Activated CD8-positive, alpha-beta T cell treated with anti-CD3 and anti-CD28 coated beads for 36 hours (primary cell): Measurements from ENCODE around the gene TLCD4. TPM values are rescaled to one million over a fixed set of nuclear protein-coding genes. Genes with fewer than 3 reads are reported as not detected.

Experiments used
- ATAC-seq: fragments of 200-7000 bp; cut with Tn5 transposase; one replicate; pipeline ENCODE4 v1.10.0; 2021; ENCODE audit warnings: mild to moderate bottlenecking, moderate library complexity
- CTCF ChIA-PET: fragments of 350-600 bp; sonication (Branson Sonifier 250); formaldehyde crosslinking; loops from one replicate; lab custom pipeline; 2021; ENCODE audit warnings: antibody characterized with exemption; lab: Charles Lee
- POLR2A ChIA-PET: fragments of 350-600 bp; sonication (Branson Sonifier 250); formaldehyde crosslinking; loops from one replicate; lab custom pipeline; 2021; ENCODE audit warnings: antibody characterized with exemption; lab: Charles Lee
- DNase-seq: peaks from one replicate; pipeline ENCODE4 v3.0.0-alpha.2; 2020
- H3K27ac Mint-ChIP-seq: one replicate; pipeline ENCODE4 v1.8.0; 2021; ENCODE audit warnings: mild to moderate bottlenecking, mixed read lengths
- H3K27me3 Mint-ChIP-seq: one replicate; pipeline ENCODE4 v1.8.0; 2021; ENCODE audit warnings: mixed read lengths
- H3K36me3 Mint-ChIP-seq: one replicate; pipeline ENCODE4 v1.8.0; 2021; ENCODE audit warnings: low read depth, mixed read lengths
- H3K4me1 Mint-ChIP-seq: one replicate; pipeline ENCODE4 v1.8.0; 2021; ENCODE audit warnings: low read depth, mixed read lengths
- H3K4me3 Mint-ChIP-seq: one replicate; pipeline ENCODE4 v1.8.0; 2021; ENCODE audit warnings: mild to moderate bottlenecking, moderate library complexity, mixed read lengths
- H3K9me3 Mint-ChIP-seq: one replicate; pipeline ENCODE4 v1.8.0; 2021; ENCODE audit warnings: mixed read lengths
- intact Hi-C: fragments of 100-400 bp; cut with micrococcal nuclease; formaldehyde crosslinking; loops from one replicate; pipeline ENCODE4 v1.10.0; 2022
- total RNA-seq, 2 experiments: library from RNA; stranded (reverse); gene quantifications; one replicate each; pipeline ENCODE4 v1.2.3, GENCODE V29; 2021
- TF ChIP-seq, protein P1 (sequence below): fragments of 200-600 bp; IDR thresholded peaks from one replicate; pipeline ENCODE4 v1.8.0; 2022; ENCODE audit warnings: antibody characterized with exemption, mild to moderate bottlenecking

Gene TLCD4, protein sequence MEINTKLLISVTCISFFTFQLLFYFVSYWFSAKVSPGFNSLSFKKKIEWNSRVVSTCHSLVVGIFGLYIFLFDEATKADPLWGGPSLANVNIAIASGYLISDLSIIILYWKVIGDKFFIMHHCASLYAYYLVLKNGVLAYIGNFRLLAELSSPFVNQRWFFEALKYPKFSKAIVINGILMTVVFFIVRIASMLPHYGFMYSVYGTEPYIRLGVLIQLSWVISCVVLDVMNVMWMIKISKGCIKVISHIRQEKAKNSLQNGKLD
- under 1 TPM; 0.32 to 0.38 TPM for total RNA-seq

DNA sequence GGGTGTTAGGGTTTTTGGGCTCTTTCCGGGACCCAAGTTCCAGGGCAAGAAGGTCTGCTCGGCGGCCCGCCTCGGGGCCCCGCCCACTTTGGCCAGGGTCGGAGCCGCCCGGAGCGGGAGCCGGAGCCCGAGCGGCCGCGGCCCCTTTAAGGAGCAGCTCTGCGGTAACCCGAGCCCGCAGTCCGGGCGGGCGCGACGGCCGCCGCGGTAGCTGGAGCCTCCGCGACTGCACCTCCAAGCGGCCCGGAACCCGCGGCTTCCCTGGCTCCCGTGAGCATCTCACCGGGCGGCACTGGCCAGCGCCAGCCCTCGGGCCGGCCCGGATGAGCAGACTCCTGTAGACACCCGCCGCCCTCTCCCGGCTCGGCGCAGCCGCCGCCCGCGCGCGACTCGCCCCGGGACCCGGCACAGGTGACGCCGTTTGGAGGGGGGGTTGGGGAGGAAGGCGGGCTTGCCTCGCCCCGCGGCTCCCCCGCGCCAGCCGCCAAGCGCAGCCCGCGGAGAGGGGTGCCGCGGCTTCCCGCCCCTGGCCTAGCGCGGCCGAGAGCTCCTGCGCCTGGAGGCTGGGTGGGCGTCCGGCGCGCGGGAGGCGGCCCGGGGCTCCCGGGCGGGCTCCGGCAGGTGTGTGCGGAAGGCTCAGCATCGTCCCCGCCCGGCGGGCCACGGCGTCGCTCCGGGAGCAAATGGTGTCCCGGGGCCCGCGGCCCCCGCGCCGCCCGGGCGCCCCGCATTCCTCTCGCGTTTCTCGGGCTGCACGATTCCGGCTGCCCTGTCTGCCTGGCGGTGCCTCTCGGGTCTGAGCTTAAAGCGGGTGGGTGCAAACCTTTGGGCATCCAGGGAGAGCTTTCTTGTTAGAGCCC, at the start of gene TLCD4:
Gene TLCD4 (plus strand): TSS at position 149 of the 860 bp plus-strand sequence. CDS start 26,547 bp downstream, outside the sequence.
- Mint-ChIP-seq H3K4me1 (peaks cover 8% of the 10 kb centered on the region), H3K4me3 (peak within 1 kb of the TSS; percentile 77), H3K27me3 (peaks cover 49% of the 10 kb centered on the region), H3K9me3 (no peaks in the 10 kb centered on the region), H3K27ac (peak within 1 kb of the TSS; percentile 68), H3K36me3 (no peaks in the 10 kb centered on the region)
- TF ChIP-seq, protein P1, sequence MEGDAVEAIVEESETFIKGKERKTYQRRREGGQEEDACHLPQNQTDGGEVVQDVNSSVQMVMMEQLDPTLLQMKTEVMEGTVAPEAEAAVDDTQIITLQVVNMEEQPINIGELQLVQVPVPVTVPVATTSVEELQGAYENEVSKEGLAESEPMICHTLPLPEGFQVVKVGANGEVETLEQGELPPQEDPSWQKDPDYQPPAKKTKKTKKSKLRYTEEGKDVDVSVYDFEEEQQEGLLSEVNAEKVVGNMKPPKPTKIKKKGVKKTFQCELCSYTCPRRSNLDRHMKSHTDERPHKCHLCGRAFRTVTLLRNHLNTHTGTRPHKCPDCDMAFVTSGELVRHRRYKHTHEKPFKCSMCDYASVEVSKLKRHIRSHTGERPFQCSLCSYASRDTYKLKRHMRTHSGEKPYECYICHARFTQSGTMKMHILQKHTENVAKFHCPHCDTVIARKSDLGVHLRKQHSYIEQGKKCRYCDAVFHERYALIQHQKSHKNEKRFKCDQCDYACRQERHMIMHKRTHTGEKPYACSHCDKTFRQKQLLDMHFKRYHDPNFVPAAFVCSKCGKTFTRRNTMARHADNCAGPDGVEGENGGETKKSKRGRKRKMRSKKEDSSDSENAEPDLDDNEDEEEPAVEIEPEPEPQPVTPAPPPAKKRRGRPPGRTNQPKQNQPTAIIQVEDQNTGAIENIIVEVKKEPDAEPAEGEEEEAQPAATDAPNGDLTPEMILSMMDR = no peak
- CTCF ChIA-PET = interaction anchor here (1.0 to 5.5 kb wide), 5 partner anchors 10 to 116 kb away, joined by 3 to 25 read pairs (median 5); partner anchors contain the start of gene RWDD3
- ATAC-seq = peak; percentile 65
- POLR2A ChIA-PET = interaction anchor here (1.0 kb wide), 1 partner anchor 44 kb away, joined by 4 read pairs; no protein-coding TSS in a partner anchor
- intact Hi-C loops = no loop called here
- peak; percentile 24 for DNase-seq

DNA sequence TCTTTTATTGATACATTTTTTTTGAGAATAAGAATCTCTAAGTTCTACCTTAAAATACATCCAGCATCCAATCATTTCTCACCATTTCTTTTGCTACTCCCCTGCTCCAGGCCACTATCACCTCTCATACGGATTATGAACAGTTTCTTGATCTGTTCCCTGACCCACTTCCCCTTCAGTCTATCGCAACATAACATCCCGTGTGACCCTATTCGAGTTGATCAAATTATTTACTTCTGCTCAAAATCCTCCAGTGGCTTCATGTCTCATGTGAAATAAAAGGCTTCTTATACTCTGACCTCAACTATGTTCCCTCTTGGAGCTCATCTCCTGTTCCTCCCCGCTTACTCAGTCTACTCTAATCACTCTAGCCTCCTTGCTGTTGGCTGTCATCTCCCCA, 49.6 kb upstream of the TLCD4 start:
- peaks cover 8% of the 10 kb centered on the region for H3K4me1 Mint-ChIP-seq
- H3K27me3 Mint-ChIP-seq = no peaks in the 10 kb centered on the region
- intact Hi-C loops = no loop called here
- H3K27ac Mint-ChIP-seq = no peak overlapping the region
- H3K9me3 Mint-ChIP-seq = no peaks in the 10 kb centered on the region
- ATAC-seq = no peak
- H3K36me3 Mint-ChIP-seq = peaks cover 23% of the 10 kb centered on the region
- TF ChIP-seq, protein P1 = no peak
- DNase-seq = no peak
- no peak overlapping the region for H3K4me3 Mint-ChIP-seq
- CTCF ChIA-PET = interaction anchor here (0.9 kb wide), 1 partner anchor 16 kb away, joined by 3 read pairs; no protein-coding TSS in a partner anchor
- POLR2A ChIA-PET = no interaction called here

DNA sequence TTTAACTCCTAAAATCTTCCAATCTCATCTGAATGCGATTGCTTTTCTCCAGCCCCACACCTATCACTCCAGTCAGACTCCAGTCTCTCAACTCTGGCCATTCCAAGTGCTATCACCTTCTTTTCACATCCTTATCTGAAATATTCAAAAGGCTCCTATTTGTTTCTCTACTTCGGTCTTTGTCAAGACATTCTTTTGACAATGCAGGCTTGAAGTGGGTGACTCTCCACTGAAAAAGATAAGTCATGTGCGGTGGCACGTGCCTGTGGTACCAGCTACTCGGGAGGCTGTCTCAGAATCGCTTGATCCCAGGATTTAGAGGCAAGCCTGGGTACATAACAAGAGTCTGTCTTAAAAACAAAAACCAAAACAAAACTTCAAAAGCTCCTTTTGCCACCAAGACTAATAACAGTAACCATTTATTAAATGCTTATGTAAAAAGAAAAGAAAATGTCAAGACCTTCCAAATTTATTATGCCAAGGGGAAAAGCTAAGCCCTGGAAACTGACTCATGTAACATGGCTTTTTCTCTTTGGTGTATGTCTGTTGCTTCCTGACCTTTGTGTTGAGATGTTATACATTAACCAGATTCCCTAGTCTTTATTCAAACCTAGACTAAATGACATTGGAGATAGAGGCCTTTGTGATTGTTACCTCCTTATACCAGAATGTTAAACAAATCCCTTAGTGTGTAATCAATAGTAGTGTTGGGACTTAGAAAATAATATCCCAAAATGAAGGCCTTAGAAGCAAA, 48.0 kb upstream of the TLCD4 start:
- ChIA-PET CTCF (no interaction called here), POLR2A (no interaction called here)
- Mint-ChIP-seq H3K27ac (no peak overlapping the region), H3K27me3 (no peaks in the 10 kb centered on the region), H3K4me3 (no peak overlapping the region), H3K36me3 (peaks cover 7% of the 10 kb centered on the region), H3K4me1 (peaks cover 8% of the 10 kb centered on the region), H3K9me3 (no peaks in the 10 kb centered on the region)
- DNase-seq = no peak
- TF ChIP-seq, protein P1 = no peak
- intact Hi-C loops = no loop called here
- ATAC-seq = no peak

DNA sequence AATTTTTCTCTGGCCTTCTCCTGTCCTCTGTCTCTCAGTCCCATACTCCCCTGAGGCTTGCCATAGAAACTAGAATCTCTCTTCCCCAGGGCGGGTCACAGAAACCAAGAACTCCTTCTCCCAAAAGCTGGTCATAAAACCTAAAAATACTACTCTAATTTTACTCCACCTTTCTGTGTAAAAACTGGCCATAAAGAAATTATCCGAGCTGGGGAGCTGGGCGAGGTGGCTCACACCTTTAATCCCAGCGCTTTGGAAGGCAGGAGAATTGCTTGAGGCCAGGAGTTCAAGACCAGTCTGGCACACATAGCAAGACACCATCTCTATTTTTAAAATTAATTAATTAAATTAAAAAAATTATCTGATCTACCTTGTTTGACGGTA, 47.5 kb upstream of the TLCD4 start:
- TF ChIP-seq, protein P1 = no peak
- H3K36me3 Mint-ChIP-seq = peaks cover 6% of the 10 kb centered on the region
- ChIA-PET POLR2A (no interaction called here), CTCF (no interaction called here)
- DNase-seq (no peak), ATAC-seq (no peak)
- H3K27me3 Mint-ChIP-seq = no peaks in the 10 kb centered on the region
- H3K4me3 Mint-ChIP-seq = no peak overlapping the region
- H3K4me1 Mint-ChIP-seq = peaks cover 8% of the 10 kb centered on the region
- H3K9me3 Mint-ChIP-seq = no peaks in the 10 kb centered on the region
- intact Hi-C loops = loop anchor here (5.0 kb wide), 1 partner anchor 163 kb away; the partner anchor contains the start of gene RWDD3
- no peak overlapping the region for H3K27ac Mint-ChIP-seq
